Loucy (cell line): ENCODE data around the gene SLC6A5.
"Not testable (repeated sequence)": the region's sequence is repeated elsewhere in the genome, so short reads cannot be mapped to it uniquely, and the experiment has no call there.

Experiments
- H2AFZ ChIP-seq: fragments of 200-600 bp; sonication (generic); 2 replicates; pipeline ENCODE4 v1.6.0; 2016; ENCODE audit warnings: antibody characterized with exemption, mild to moderate bottlenecking, low read length, moderate library complexity
- H3F3A ChIP-seq: fragments of 200-600 bp; 2 replicates; pipeline ENCODE4 v1.6.0; 2016; ENCODE audit warnings: antibody characterized with exemption, low read depth, mild to moderate bottlenecking
- H3K27me3 ChIP-seq: fragments of 200-600 bp; sonication (generic); 2 replicates; pipeline ENCODE4 v1.6.1; 2014; ENCODE audit warnings: low read length, mild to moderate bottlenecking; ENCODE audit not compliant: insufficient read depth, poor library complexity, severe bottlenecking
- H3K36me3 ChIP-seq: fragments of 200-600 bp; sonication (generic); 2 replicates; pipeline ENCODE4 v1.6.1; 2016; ENCODE audit warnings: low read length; ENCODE audit not compliant: insufficient read depth
- H3K4me1 ChIP-seq: fragments of 200-600 bp; sonication (generic); 2 replicates; pipeline ENCODE4 v1.5.1; 2014; ENCODE audit warnings: low read length, mild to moderate bottlenecking; ENCODE audit not compliant: insufficient read depth, poor library complexity, severe bottlenecking
- H3K4me2 ChIP-seq: fragments of 200-600 bp; sonication (generic); 2 replicates; pipeline ENCODE4 v1.6.0; 2014; ENCODE audit warnings: antibody characterized with exemption, low read length, low read depth, mild to moderate bottlenecking; ENCODE audit not compliant: poor library complexity, severe bottlenecking
- H3K4me3 ChIP-seq: fragments of 200-600 bp; sonication (generic); 2 replicates; pipeline ENCODE4 v1.5.1; 2014; ENCODE audit warnings: low read length, mild to moderate bottlenecking, mixed read lengths; ENCODE audit not compliant: poor library complexity, severe bottlenecking
- H3K79me2 ChIP-seq: fragments of 200-600 bp; sonication (generic); 2 replicates; pipeline ENCODE4 v1.6.1; 2014; ENCODE audit warnings: low read length; ENCODE audit not compliant: insufficient read depth
- H3K9ac ChIP-seq: fragments of 200-600 bp; sonication (generic); 2 replicates; pipeline ENCODE4 v1.6.0; 2014; ENCODE audit warnings: mild to moderate bottlenecking, low read depth, low read length, moderate library complexity; ENCODE audit not compliant: poor library complexity, severe bottlenecking
- H3K9me2 ChIP-seq: fragments of 200-600 bp; sonication (generic); replicated peaks from 2 replicates; pipeline ENCODE4 v1.6.1; 2016; ENCODE audit warnings: low read depth, low read length, mixed read lengths
- H3K9me3 ChIP-seq: fragments of 200-600 bp; sonication (generic); 2 replicates; pipeline ENCODE4 v1.6.1; 2014; ENCODE audit warnings: mild to moderate bottlenecking, antibody characterized with exemption, low read length, low read depth; ENCODE audit not compliant: insufficient read depth
- H4K20me1 ChIP-seq: fragments of 200-600 bp; sonication (generic); 2 replicates; pipeline ENCODE4 v1.6.0; 2014; ENCODE audit warnings: antibody characterized with exemption, low read length, mild to moderate bottlenecking; ENCODE audit not compliant: insufficient read depth, poor library complexity, severe bottlenecking
- EZH2phosphoT487 ChIP-seq: fragments of 200-600 bp; IDR thresholded peaks from 2 replicates; pipeline ENCODE4 v1.6.1; 2018; ENCODE audit warnings: antibody characterized with exemption, mild to moderate bottlenecking, moderate library complexity, borderline replicate concordance
- TF ChIP-seq, protein P1 (sequence below): fragments of 200-600 bp; sonication (generic); conservative IDR thresholded peaks from 2 replicates; pipeline ENCODE4 v1.5.1; 2014; ENCODE audit warnings: mild to moderate bottlenecking, antibody characterized with exemption, low read length

SLC6A5 gene

DNA sequence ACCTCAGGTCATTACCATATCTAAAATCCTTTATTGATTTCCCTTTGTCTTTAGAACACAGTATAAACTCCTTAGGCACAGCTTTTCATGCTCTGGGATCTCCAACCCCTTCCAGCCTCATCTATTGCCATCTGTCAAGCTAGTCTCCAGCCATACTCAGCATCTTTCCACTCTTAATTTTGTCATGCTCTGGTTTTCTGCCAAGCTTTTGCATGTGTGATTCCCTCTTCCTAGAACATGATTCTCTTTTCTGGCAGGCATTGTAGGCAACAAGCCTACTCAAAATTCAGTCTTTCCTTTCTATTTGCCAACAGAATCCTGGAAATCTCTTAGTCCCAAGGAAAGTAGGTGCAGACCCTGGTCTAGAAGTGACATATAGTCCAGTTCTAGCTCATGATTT is 35.5 kb upstream of the SLC6A5 start:
- Histone ChIP-seq H3K4me3 (no peak overlapping the region), H3K4me1 (no peaks in the 10 kb centered on the region), H3K9me3 (no peaks in the 10 kb centered on the region), H3K79me2 (no peaks in the 10 kb centered on the region), H3K36me3 (no peaks in the 10 kb centered on the region), H3K9ac (no peak overlapping the region), H3K27me3 (no peaks in the 10 kb centered on the region), H3F3A (no peaks in the 10 kb centered on the region), H2AFZ (no peak overlapping the region), H3K4me2 (no peak overlapping the region), H3K9me2 (no peaks in the 10 kb centered on the region), H4K20me1 (no peaks in the 10 kb centered on the region)
- TF ChIP-seq, protein P1, sequence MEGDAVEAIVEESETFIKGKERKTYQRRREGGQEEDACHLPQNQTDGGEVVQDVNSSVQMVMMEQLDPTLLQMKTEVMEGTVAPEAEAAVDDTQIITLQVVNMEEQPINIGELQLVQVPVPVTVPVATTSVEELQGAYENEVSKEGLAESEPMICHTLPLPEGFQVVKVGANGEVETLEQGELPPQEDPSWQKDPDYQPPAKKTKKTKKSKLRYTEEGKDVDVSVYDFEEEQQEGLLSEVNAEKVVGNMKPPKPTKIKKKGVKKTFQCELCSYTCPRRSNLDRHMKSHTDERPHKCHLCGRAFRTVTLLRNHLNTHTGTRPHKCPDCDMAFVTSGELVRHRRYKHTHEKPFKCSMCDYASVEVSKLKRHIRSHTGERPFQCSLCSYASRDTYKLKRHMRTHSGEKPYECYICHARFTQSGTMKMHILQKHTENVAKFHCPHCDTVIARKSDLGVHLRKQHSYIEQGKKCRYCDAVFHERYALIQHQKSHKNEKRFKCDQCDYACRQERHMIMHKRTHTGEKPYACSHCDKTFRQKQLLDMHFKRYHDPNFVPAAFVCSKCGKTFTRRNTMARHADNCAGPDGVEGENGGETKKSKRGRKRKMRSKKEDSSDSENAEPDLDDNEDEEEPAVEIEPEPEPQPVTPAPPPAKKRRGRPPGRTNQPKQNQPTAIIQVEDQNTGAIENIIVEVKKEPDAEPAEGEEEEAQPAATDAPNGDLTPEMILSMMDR = no peak
- no peak for TF ChIP-seq EZH2phosphoT487

DNA sequence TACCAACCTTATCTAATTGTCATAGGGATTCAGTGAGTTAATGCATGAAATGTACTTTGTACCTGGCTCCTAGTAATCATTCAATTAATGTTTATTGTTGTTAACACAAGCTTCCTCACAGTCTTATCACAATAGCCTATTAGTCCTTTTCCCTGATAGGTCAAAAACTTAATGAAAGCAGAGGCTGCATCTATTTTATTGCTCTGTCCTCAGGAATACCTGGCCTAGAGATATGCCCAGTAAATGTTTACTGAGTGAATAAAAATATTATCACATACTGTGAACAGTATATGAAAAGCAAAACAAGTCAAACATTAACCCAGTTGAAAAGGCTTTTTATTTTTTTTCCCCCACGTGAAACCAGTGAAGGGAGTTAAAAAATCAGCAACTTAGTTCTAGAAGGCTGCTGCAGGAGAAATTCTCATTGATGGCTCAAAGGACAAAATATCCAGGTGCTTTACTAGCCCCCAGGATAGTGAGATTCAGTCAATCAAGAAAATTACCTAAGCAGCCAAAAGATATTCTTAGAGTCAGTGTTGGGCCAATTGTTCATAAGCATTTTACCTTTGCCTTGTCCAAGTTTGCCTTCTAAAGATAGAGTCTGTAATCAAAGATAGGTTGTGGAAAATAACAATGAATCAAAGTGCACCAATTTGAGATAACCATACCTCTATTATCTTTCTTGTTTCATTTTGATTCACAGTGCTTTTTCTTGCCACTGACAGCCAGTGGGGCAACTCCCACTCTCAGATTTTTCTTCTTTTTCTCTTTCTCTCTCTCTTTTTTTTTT is 34.4 kb upstream of the SLC6A5 start:
- no peaks in the 10 kb centered on the region for H3K4me1 ChIP-seq
- H3K36me3 ChIP-seq = no peaks in the 10 kb centered on the region
- H3K27me3 ChIP-seq = no peaks in the 10 kb centered on the region
- H2AFZ ChIP-seq = no peak overlapping the region
- no peaks in the 10 kb centered on the region for H3K9me2 ChIP-seq
- no peak for TF ChIP-seq EZH2phosphoT487
- TF ChIP-seq, protein P1 = no peak
- H3K9me3 ChIP-seq = no peaks in the 10 kb centered on the region
- no peaks in the 10 kb centered on the region for H3K79me2 ChIP-seq
- no peaks in the 10 kb centered on the region for H4K20me1 ChIP-seq
- H3K4me3 ChIP-seq = no peak overlapping the region
- H3K9ac ChIP-seq = no peak overlapping the region
- no peak overlapping the region for H3K4me2 ChIP-seq
- H3F3A ChIP-seq = no peaks in the 10 kb centered on the region

DNA sequence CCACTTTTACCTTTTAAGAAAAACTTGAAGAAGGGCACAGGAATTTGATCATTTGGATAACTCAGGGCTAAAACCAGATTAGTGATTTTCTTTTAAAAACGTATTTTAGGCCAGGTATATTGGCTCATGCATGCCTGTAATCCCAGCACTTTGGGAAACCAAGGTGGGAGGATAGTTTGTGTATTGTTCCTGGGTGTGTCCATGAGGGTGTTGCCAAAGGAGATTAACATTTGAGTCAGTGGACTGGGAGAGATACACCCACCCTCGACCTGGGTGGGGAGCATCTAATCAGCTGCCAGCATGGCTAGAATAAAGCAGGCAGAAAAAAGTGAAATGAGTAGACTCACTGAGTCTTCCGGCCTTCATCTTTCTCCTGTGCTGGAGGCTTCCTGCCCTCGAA is 33.3 kb upstream of the SLC6A5 start:
- not testable (repeated sequence) for H3K4me3 ChIP-seq, H4K20me1 ChIP-seq, H3K9ac ChIP-seq, H3K9me3 ChIP-seq, H2AFZ ChIP-seq, H3K27me3 ChIP-seq, H3F3A ChIP-seq, H3K36me3 ChIP-seq, H3K4me1 ChIP-seq, H3K9me2 ChIP-seq, H3K4me2 ChIP-seq, H3K79me2 ChIP-seq
